ENCODE data around the gene GAREM1. TPM values are rescaled to one million over a fixed set of nuclear protein-coding genes. Genes with fewer than 3 reads are reported as not detected.
"Not testable (repeated sequence)": the region's sequence is repeated elsewhere in the genome, so short reads cannot be mapped to it uniquely, and the experiment has no call there.

Gene GAREM1
- polyA plus RNA-seq, 1 of the 3 experiments (the other 2 are of a cell fraction): 2.8 TPM

DNA sequence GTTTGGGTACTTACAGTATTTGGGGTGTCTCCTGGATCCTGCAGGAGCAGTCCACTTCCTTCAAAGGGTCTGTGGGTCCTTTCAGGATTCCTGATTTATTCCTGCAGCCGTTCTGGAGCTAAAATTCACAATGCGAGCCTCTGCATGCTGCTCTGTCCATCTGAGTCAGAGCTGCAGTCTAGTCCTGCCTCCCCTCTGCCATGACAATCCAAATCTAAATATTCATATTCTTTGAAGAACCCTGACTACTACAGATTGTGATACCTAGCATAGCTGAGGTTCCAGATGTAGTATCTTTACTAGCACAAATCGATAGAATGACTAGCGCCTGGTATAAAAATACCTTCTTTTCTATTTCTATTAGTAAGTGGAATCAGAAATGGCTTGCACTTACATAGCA lies 31.3 kb upstream of the GAREM1 start (continued):
- TF ChIP-seq, protein P1, sequence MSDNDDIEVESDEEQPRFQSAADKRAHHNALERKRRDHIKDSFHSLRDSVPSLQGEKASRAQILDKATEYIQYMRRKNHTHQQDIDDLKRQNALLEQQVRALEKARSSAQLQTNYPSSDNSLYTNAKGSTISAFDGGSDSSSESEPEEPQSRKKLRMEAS (IDR thresholded peaks at IDR 0.05; ENCODE audit: low read depth): no peak
- TF ChIP-seq, protein P2, sequence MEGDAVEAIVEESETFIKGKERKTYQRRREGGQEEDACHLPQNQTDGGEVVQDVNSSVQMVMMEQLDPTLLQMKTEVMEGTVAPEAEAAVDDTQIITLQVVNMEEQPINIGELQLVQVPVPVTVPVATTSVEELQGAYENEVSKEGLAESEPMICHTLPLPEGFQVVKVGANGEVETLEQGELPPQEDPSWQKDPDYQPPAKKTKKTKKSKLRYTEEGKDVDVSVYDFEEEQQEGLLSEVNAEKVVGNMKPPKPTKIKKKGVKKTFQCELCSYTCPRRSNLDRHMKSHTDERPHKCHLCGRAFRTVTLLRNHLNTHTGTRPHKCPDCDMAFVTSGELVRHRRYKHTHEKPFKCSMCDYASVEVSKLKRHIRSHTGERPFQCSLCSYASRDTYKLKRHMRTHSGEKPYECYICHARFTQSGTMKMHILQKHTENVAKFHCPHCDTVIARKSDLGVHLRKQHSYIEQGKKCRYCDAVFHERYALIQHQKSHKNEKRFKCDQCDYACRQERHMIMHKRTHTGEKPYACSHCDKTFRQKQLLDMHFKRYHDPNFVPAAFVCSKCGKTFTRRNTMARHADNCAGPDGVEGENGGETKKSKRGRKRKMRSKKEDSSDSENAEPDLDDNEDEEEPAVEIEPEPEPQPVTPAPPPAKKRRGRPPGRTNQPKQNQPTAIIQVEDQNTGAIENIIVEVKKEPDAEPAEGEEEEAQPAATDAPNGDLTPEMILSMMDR (IDR thresholded peaks at IDR 0.05): no peak
- TF ChIP-seq FOSL2 (IDR thresholded peaks at IDR 0.05; ENCODE audit: borderline replicate concordance, low read depth): no peak
- no peak for TF ChIP-seq TEAD4 (IDR thresholded peaks at IDR 0.05; ENCODE audit: borderline replicate concordance, insufficient read depth)
- TF ChIP-seq YY1 (IDR thresholded peaks at IDR 0.05; ENCODE audit: low read depth): no peak
- TF ChIP-seq GABPA (IDR thresholded peaks at IDR 0.05; ENCODE audit: low read depth): no peak

- CTCF ChIA-PET: interaction anchor here (1.1 kb wide), 2 partner anchors 48 to 229 kb away, joined by 3 read pairs; no protein-coding TSS in a partner anchor
- H4K20me1 ChIP-seq (ENCODE audit: insufficient read depth); POLR2A ChIA-PET; H3K79me2 ChIP-seq (ENCODE audit: insufficient read depth); H3K4me1 ChIP-seq (ENCODE audit: control insufficient read depth in 1 of 2, insufficient read depth in 2 of 2, low read depth in 1 of 2, low read length in 1 of 2); H3K9ac ChIP-seq; H3K9me2 ChIP-seq; H3F3A ChIP-seq (replicated peaks; ENCODE audit: insufficient read depth); H3K4me2 ChIP-seq; H3K27ac ChIP-seq (ENCODE audit: low read depth in 2 of 2, low read length in 1 of 2); DNase-seq; H3K27me3 ChIP-seq (ENCODE audit: insufficient read depth); H3K36me3 ChIP-seq (replicated peaks in 1 of 2; ENCODE audit: control insufficient read depth in 1 of 2, insufficient read depth in 2 of 2, low read length in 1 of 2); H3K4me3 ChIP-seq (ENCODE audit: low read depth in 2 of 2, low read length in 1 of 2); H3K9me3 ChIP-seq; H2AFZ ChIP-seq (ENCODE audit: low read depth): not testable (repeated sequence)
- 13% methylated on average over 2 of the region's 2 CpGs for WGBS (ENCODE audit: low lambda C conversion rate)
Measured at GRCh38 chr18:32501242-32501641, 30.6 kb upstream of the GAREM1 start.

- ChIA-PET POLR2A (interaction anchor here (0.8 kb wide), 1 partner anchor 12 kb away, joined by 4 read pairs; the partner anchor contains the start of gene GAREM1), CTCF (interaction anchor here (0.8 to 1.2 kb wide), 3 partner anchors 12 to 209 kb away, joined by 3 read pairs; partner anchors contain the start of gene GAREM1)
- Histone ChIP-seq H3K4me2 (no peak overlapping the region), H3K4me1 (ENCODE audit: control insufficient read depth in 1 of 2, insufficient read depth in 2 of 2, low read depth in 1 of 2, low read length in 1 of 2) (no peaks in the 10 kb centered on the region; a peak in 1 of 4 replicates), H3K36me3 (replicated peaks in 1 of 2; ENCODE audit: control insufficient read depth in 1 of 2, insufficient read depth in 2 of 2, low read length in 1 of 2) (no peaks in the 10 kb centered on the region), H4K20me1 (ENCODE audit: insufficient read depth) (no peaks in the 10 kb centered on the region), H3K9me3 (no peaks in the 10 kb centered on the region), H3K27ac (ENCODE audit: low read depth in 2 of 2, low read length in 1 of 2) (no peak overlapping the region), H3K4me3 (ENCODE audit: low read depth in 2 of 2, low read length in 1 of 2) (no peak overlapping the region), H3K9ac (no peak overlapping the region), H3K27me3 (ENCODE audit: insufficient read depth) (no peaks in the 10 kb centered on the region; the same call in 1 of the 2 replicates), H3K79me2 (ENCODE audit: insufficient read depth) (no peaks in the 10 kb centered on the region), H2AFZ (ENCODE audit: low read depth) (no peak overlapping the region), H3K9me2 (no peaks in the 10 kb centered on the region), H3F3A (replicated peaks; ENCODE audit: insufficient read depth) (no peaks in the 10 kb centered on the region)
- WGBS (ENCODE audit: low lambda C conversion rate): 35% methylated on average over 3 of the region's 3 CpGs
- TF ChIP-seq TCF12 (IDR thresholded peaks at IDR 0.05) (peak; percentile 53), SMC3 (IDR thresholded peaks at IDR 0.05; ENCODE audit: low read depth, low read length) (no peak), CHD2 (IDR thresholded peaks at IDR 0.05; ENCODE audit: low read length, partially characterized antibody) (peak; percentile 64), GATA2 (CRISPR knock-in tag; IDR thresholded peaks at IDR 0.05) (peak; percentile 66), EP300 (IDR thresholded peaks at IDR 0.05; ENCODE audit: borderline replicate concordance in 1 of 2, low read depth in 1 of 2, low read length in 1 of 2) (peak in 1 of 2 experiments; percentile 90; a peak in 2 of 4 replicates), JUND (IDR thresholded peaks at IDR 0.05) (no peak), RCOR1 (IDR thresholded peaks at IDR 0.05; ENCODE audit: low read length) (peak; percentile 87)
- TF ChIP-seq, protein P3, sequence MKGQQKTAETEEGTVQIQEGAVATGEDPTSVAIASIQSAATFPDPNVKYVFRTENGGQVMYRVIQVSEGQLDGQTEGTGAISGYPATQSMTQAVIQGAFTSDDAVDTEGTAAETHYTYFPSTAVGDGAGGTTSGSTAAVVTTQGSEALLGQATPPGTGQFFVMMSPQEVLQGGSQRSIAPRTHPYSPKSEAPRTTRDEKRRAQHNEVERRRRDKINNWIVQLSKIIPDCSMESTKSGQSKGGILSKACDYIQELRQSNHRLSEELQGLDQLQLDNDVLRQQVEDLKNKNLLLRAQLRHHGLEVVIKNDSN (IDR thresholded peaks at IDR 0.05; ENCODE audit: borderline replicate concordance, low read depth): no peak
- peak; percentile 26 for DNase-seq
Measured at GRCh38 chr18:32483002-32483401, 12.3 kb upstream of the GAREM1 start.
